GM12878 (cell line): ENCODE data around the gene MFN1. TPM values are rescaled to one million over a fixed set of nuclear protein-coding genes. Genes with fewer than 3 reads are reported as not detected.

ENCODE experiments used
- BACH1 ChIP-seq: fragments of 450-650 bp; IDR thresholded peaks from 2 replicates; pipeline ENCODE4 v1.6.1; 2017; ENCODE audit warnings: mild to moderate bottlenecking, borderline replicate concordance
- EED ChIP-seq: sonication (generic); IDR thresholded peaks from 2 replicates; pipeline ENCODE4 v1.6.1; 2016; ENCODE audit warnings: antibody characterized with exemption, low read depth
- EGR1 ChIP-seq, 2 experiments: IDR thresholded peaks; 1 replicate in 1 of 2; 2 replicates in 1 of 2; pipeline ENCODE4 v1.6.1; 2011 to 2012; ENCODE audit warnings: low read depth in 2 of 2, low read length in 2 of 2, borderline replicate concordance in 1 of 2, mild to moderate bottlenecking in 1 of 2, moderate library complexity in 1 of 2
- MTA3 ChIP-seq: IDR thresholded peaks from 2 replicates; pipeline ENCODE4 v1.6.1; 2012; ENCODE audit warnings: low read length, inconsistent platforms, borderline replicate concordance
- NFIC ChIP-seq: IDR thresholded peaks from 2 replicates; pipeline ENCODE4 v1.6.1; 2012; ENCODE audit warnings: low read depth, mild to moderate bottlenecking, inconsistent platforms, low read length, moderate library complexity
- NFXL1 ChIP-seq: fragments of 450-650 bp; IDR thresholded peaks from 2 replicates; pipeline ENCODE4 v1.6.1; 2017; ENCODE audit warnings: antibody characterized with exemption, mild to moderate bottlenecking, borderline replicate concordance
- NR2C1 ChIP-seq: fragments of 450-650 bp; IDR thresholded peaks from 2 replicates; pipeline ENCODE4 v1.6.1; 2017; ENCODE audit warnings: antibody characterized with exemption, mild to moderate bottlenecking, moderate library complexity
- PAX5 ChIP-seq: IDR thresholded peaks from 2 replicates; pipeline ENCODE4 v1.6.1; 2011; ENCODE audit warnings: low read depth, low read length, borderline replicate concordance
- SMC3 ChIP-seq: IDR thresholded peaks from 2 replicates; pipeline ENCODE4 v1.6.1; 2011; ENCODE audit warnings: low read length, improper control_type of control experiment, borderline replicate concordance
- SUZ12 ChIP-seq: fragments of 200-600 bp; sonication (generic); IDR thresholded peaks from one replicate; pipeline ENCODE4 v1.6.1; 2018; ENCODE audit warnings: antibody characterized with exemption, mild to moderate bottlenecking; ENCODE audit not compliant: unreplicated experiment
- TAF1 ChIP-seq: IDR thresholded peaks from 2 replicates; pipeline ENCODE4 v1.6.1; 2011; ENCODE audit warnings: mild to moderate bottlenecking, low read depth, low read length, borderline replicate concordance
- WRNIP1 ChIP-seq: IDR thresholded peaks from 2 replicates; pipeline ENCODE4 v1.6.1; 2011; ENCODE audit warnings: low read depth, low read length, improper control_type of control experiment, borderline replicate concordance
- ZNF207 ChIP-seq: fragments of 450-650 bp; IDR thresholded peaks from 2 replicates; pipeline ENCODE4 v1.6.1; 2014; ENCODE audit warnings: antibody characterized with exemption, mild to moderate bottlenecking, borderline replicate concordance
- polyA plus RNA-seq, 11 experiments: library from polyadenylated mRNA; depleted of rRNA in 4 of 11; unstranded in 6 of 11; stranded (reverse) in 5 of 11; fragments of >200 nt; fragmentation: Nextera tagmentation in 4 of 11; fragmentation: Illumina TruSeq in 1 of 11; extraction: Ambion mirVana in 4 of 11; extraction: Trizol in 1 of 11; gene quantifications; 1 replicate in 1 of 11; 2 replicates in 10 of 11; pipeline versions ENCODE4 v1.2.1 to v1.2.3, GENCODE V29; 2011 to 2016; ENCODE audit warnings: inconsistent platforms in 2 of 11, missing spikeins in 2 of 11, low read depth in 1 of 11
- total RNA-seq, 4 experiments: library from RNA; depleted of rRNA in 3 of 4; stranded (reverse); fragments of >200 nt in 3 of 4; fragmentation: Illumina TruSeq in 1 of 4; extraction: Trizol in 1 of 4; gene quantifications; 2 replicates each; pipeline versions ENCODE4 v1.2.1 to v1.2.3, GENCODE V29; 2013 to 2021
- TF ChIP-seq, protein P1 (sequence below): IDR thresholded peaks from 2 replicates; pipeline ENCODE4 v1.6.1; 2012; ENCODE audit warnings: low read depth, low read length, improper control_type of control experiment
- TF ChIP-seq, protein P2 (sequence below): IDR thresholded peaks from 2 replicates; pipeline ENCODE4 v1.6.1; 2012; ENCODE audit warnings: mild to moderate bottlenecking, low read depth, low read length
- TF ChIP-seq, protein P3 (sequence below): fragments of 150-350 bp; IDR thresholded peaks from 2 replicates; pipeline ENCODE4 v1.6.1; 2014; ENCODE audit warnings: mild to moderate bottlenecking, low read depth, low read length
- TF ChIP-seq, protein P4 (sequence below): fragments of 450-650 bp; IDR thresholded peaks from 2 replicates; pipeline ENCODE4 v1.6.1; 2017; ENCODE audit warnings: borderline replicate concordance
- TF ChIP-seq, protein P5 (sequence below): fragments of 450-650 bp; IDR thresholded peaks from 2 replicates; pipeline ENCODE4 v1.6.1; 2017; ENCODE audit warnings: mild to moderate bottlenecking
- TF ChIP-seq, protein P6 (sequence below): IDR thresholded peaks from 2 replicates; pipeline ENCODE4 v1.6.1; 2012; ENCODE audit warnings: low read depth, low read length, improper control_type of control experiment

Gene MFN1
- total and polyA plus RNA-seq, 10 of the 15 experiments (the other 5 are each of a cell fraction or from before 2014, with no cell fraction given) = 14.4 to 120 (median 39.8) TPM

DNA sequence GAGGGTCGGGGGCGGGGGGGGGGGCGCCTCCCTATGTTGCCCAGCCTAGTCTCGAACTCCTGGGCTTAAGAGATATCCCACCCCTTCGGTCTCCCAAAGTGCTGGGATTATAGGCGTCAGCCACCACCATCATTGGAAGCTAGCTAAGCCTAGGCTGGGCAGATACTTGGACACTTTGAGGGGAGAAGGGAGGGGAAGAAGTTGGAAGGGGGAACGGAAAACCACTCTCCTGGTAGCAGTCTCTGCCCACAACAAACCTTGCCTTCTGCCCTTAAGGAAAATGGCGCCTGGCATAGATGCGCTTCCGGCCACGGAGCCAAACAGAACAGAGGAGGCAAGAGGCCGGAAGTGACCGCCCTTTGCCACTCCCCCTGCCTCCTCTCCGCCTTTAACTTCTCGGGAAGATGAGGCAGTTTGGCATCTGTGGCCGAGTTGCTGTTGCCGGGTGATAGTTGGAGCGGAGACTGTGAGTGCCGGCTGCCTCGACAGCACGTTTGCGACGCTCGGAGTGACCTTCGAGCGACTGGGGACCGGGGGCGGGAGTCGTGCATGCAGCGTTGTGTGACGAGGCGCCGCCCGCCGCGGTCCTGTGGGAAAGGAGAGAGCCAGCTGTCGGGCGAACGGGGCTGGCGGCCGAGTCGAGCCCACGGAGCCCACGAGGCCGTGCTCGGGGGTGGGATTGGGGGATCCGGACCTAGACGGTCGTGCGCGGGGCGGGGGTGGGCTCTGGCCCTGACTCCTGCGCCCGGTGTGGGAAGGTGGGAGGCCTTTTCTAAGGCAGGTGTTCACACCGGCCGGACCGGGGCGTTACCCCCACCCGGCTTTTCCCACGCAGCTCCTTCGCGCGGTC lies at the start of gene MFN1 (continued):
- TF ChIP-seq ZNF207 (no peak), MTA3 (no peak; the same call in 1 of the 2 replicates), EGR1 (IDR thresholded peaks at IDR 0.05; ENCODE audit: borderline replicate concordance in 1 of 2, low read depth in 2 of 2, low read length in 2 of 2) (peak; percentile 30 to 73), BACH1 (peak; percentile 62), PAX5 (peak; percentile 92), NFIC (no peak; the same call in 1 of the 2 replicates), SUZ12 (no peak), TAF1 (peak; percentile 82; the same call in 1 of the 2 replicates), WRNIP1 (no peak), EED (peak; percentile 33; the same call in 1 of the 2 replicates), NFXL1 (no peak), NR2C1 (peak; percentile 81), SMC3 (no peak)
- TF ChIP-seq, protein P1, sequence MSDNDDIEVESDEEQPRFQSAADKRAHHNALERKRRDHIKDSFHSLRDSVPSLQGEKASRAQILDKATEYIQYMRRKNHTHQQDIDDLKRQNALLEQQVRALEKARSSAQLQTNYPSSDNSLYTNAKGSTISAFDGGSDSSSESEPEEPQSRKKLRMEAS = peak; percentile 24; the same call in 1 of the 2 replicates
- TF ChIP-seq, protein P2, sequence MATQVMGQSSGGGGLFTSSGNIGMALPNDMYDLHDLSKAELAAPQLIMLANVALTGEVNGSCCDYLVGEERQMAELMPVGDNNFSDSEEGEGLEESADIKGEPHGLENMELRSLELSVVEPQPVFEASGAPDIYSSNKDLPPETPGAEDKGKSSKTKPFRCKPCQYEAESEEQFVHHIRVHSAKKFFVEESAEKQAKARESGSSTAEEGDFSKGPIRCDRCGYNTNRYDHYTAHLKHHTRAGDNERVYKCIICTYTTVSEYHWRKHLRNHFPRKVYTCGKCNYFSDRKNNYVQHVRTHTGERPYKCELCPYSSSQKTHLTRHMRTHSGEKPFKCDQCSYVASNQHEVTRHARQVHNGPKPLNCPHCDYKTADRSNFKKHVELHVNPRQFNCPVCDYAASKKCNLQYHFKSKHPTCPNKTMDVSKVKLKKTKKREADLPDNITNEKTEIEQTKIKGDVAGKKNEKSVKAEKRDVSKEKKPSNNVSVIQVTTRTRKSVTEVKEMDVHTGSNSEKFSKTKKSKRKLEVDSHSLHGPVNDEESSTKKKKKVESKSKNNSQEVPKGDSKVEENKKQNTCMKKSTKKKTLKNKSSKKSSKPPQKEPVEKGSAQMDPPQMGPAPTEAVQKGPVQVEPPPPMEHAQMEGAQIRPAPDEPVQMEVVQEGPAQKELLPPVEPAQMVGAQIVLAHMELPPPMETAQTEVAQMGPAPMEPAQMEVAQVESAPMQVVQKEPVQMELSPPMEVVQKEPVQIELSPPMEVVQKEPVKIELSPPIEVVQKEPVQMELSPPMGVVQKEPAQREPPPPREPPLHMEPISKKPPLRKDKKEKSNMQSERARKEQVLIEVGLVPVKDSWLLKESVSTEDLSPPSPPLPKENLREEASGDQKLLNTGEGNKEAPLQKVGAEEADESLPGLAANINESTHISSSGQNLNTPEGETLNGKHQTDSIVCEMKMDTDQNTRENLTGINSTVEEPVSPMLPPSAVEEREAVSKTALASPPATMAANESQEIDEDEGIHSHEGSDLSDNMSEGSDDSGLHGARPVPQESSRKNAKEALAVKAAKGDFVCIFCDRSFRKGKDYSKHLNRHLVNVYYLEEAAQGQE = no peak
- TF ChIP-seq, protein P3, sequence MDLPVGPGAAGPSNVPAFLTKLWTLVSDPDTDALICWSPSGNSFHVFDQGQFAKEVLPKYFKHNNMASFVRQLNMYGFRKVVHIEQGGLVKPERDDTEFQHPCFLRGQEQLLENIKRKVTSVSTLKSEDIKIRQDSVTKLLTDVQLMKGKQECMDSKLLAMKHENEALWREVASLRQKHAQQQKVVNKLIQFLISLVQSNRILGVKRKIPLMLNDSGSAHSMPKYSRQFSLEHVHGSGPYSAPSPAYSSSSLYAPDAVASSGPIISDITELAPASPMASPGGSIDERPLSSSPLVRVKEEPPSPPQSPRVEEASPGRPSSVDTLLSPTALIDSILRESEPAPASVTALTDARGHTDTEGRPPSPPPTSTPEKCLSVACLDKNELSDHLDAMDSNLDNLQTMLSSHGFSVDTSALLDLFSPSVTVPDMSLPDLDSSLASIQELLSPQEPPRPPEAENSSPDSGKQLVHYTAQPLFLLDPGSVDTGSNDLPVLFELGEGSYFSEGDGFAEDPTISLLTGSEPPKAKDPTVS = no peak
- TF ChIP-seq, protein P4, sequence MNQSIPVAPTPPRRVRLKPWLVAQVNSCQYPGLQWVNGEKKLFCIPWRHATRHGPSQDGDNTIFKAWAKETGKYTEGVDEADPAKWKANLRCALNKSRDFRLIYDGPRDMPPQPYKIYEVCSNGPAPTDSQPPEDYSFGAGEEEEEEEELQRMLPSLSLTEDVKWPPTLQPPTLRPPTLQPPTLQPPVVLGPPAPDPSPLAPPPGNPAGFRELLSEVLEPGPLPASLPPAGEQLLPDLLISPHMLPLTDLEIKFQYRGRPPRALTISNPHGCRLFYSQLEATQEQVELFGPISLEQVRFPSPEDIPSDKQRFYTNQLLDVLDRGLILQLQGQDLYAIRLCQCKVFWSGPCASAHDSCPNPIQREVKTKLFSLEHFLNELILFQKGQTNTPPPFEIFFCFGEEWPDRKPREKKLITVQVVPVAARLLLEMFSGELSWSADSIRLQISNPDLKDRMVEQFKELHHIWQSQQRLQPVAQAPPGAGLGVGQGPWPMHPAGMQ = no peak
- TF ChIP-seq, protein P5, sequence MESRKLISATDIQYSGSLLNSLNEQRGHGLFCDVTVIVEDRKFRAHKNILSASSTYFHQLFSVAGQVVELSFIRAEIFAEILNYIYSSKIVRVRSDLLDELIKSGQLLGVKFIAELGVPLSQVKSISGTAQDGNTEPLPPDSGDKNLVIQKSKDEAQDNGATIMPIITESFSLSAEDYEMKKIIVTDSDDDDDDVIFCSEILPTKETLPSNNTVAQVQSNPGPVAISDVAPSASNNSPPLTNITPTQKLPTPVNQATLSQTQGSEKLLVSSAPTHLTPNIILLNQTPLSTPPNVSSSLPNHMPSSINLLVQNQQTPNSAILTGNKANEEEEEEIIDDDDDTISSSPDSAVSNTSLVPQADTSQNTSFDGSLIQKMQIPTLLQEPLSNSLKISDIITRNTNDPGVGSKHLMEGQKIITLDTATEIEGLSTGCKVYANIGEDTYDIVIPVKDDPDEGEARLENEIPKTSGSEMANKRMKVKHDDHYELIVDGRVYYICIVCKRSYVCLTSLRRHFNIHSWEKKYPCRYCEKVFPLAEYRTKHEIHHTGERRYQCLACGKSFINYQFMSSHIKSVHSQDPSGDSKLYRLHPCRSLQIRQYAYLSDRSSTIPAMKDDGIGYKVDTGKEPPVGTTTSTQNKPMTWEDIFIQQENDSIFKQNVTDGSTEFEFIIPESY = no peak
- TF ChIP-seq, protein P6, sequence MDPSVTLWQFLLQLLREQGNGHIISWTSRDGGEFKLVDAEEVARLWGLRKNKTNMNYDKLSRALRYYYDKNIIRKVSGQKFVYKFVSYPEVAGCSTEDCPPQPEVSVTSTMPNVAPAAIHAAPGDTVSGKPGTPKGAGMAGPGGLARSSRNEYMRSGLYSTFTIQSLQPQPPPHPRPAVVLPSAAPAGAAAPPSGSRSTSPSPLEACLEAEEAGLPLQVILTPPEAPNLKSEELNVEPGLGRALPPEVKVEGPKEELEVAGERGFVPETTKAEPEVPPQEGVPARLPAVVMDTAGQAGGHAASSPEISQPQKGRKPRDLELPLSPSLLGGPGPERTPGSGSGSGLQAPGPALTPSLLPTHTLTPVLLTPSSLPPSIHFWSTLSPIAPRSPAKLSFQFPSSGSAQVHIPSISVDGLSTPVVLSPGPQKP = peak; percentile 87
